CD4-positive, alpha-beta T cell treated with Interleukin-15 for 1 hour (primary cell): Measurements from ENCODE around the gene EXOC6.
"Not testable (repeated sequence)": the region's sequence is repeated elsewhere in the genome, so short reads cannot be mapped to it uniquely, and the experiment has no call there.

Experiments
- DNase-seq: peaks from one replicate; pipeline ENCODE4 v3.0.0-alpha.2; 2020

EXOC6 gene

GRCh38 chr10:92957223-92958010 is 109.1 kb downstream of the EXOC6 start:
- DNase-seq: no peak

- DNase-seq: no peak
These were observed 113.3 kb downstream of the EXOC6 start for GRCh38 chr10:92961638-92962037.

GRCh38 chr10:92965314-92965713 is 117.0 kb downstream of the EXOC6 start:
- no peak for DNase-seq

GRCh38 chr10:92967641-92968040 is 119.3 kb downstream of the EXOC6 start:
- DNase-seq: no peak

- DNase-seq: no peak
These were observed 120.8 kb downstream of the EXOC6 start for GRCh38 chr10:92969151-92969550.

GRCh38 chr10:92970301-92971070 is 122.2 kb downstream of the EXOC6 start:
- no peak for DNase-seq

- DNase-seq: no peak
These were observed 123.9 kb downstream of the EXOC6 start for GRCh38 chr10:92972066-92972870.

- no peak for DNase-seq
These were observed 124.6 kb downstream of the EXOC6 start for GRCh38 chr10:92972886-92973285.

- DNase-seq: not testable (repeated sequence)
These were observed 128.0 kb downstream of the EXOC6 start for GRCh38 chr10:92976278-92976677.

GRCh38 chr10:92989250-92989649 is 140.9 kb downstream of the EXOC6 start:
- no peak for DNase-seq

- no peak for DNase-seq
These were observed 142.3 kb downstream of the EXOC6 start for GRCh38 chr10:92990615-92991014.

GRCh38 chr10:92991513-92991912 is 143.2 kb downstream of the EXOC6 start:
- DNase-seq: no peak

- DNase-seq: no peak
These were observed 145.5 kb downstream of the EXOC6 start for GRCh38 chr10:92993699-92994272.

GRCh38 chr10:92995509-92995908 is 147.2 kb downstream of the EXOC6 start:
- DNase-seq: no peak

- DNase-seq: no peak
These were observed 149.3 kb downstream of the EXOC6 start for GRCh38 chr10:92997620-92998019.

GRCh38 chr10:92999191-92999590 is 150.9 kb downstream of the EXOC6 start:
- DNase-seq: no peak

GRCh38 chr10:93006435-93007039 is 158.2 kb downstream of the EXOC6 start:
- DNase-seq: no peak

- DNase-seq: no peak
These were observed 167.4 kb downstream of the EXOC6 start for GRCh38 chr10:93015722-93016121.

GRCh38 chr10:93023013-93023650 is 174.8 kb downstream of the EXOC6 start:
- DNase-seq: no peak

- no peak for DNase-seq
These were observed 177.8 kb downstream of the EXOC6 start for GRCh38 chr10:93026072-93026471.

- DNase-seq: no peak
These were observed 179.2 kb downstream of the EXOC6 start for GRCh38 chr10:93027508-93027907.

GRCh38 chr10:93028883-93029282 is 180.6 kb downstream of the EXOC6 start:
- DNase-seq: no peak
